Suprapubic skin (tissue), 4 donors: Measurements from ENCODE around the gene SNRPA1. TPM values are rescaled to one million over a fixed set of nuclear protein-coding genes. Genes with fewer than 3 reads are reported as not detected.
A peak's percentile ranks its signal among the peaks of the same experiment; 100 is the strongest.

Experiments
- DNase-seq, 2 donors: peaks; one replicate each; pipeline ENCODE4 v3.0.0-alpha.2; 2019; ENCODE audit warnings: low spot score in 2 of 2
- H3K27ac ChIP-seq: fragments of 200-600 bp; sonication (generic); one replicate; pipeline ENCODE4 v1.5.1; 2019
- H3K27me3 ChIP-seq: fragments of 200-600 bp; sonication (generic); one replicate; pipeline ENCODE4 v1.5.1; 2019
- H3K36me3 ChIP-seq: fragments of 200-600 bp; sonication (generic); one replicate; pipeline ENCODE4 v1.5.1; 2019
- H3K4me1 ChIP-seq: fragments of 200-600 bp; sonication (generic); one replicate; pipeline ENCODE4 v1.5.1; 2019
- H3K4me3 ChIP-seq: fragments of 200-600 bp; sonication (generic); one replicate; pipeline ENCODE4 v1.5.1; 2019; ENCODE audit warnings: mild to moderate bottlenecking
- H3K9me3 ChIP-seq: fragments of 200-600 bp; sonication (generic); one replicate; pipeline ENCODE4 v1.5.1; 2019
- CTCF ChIP-seq, 2 donors: fragments of 200-600 bp in 1 of 2; fragments of 450-650 bp in 1 of 2; sonication (generic) in 1 of 2; IDR thresholded peaks; one replicate each; pipeline ENCODE4 v1.5.1; 2016 to 2019; ENCODE audit warnings: antibody characterized with exemption in 2 of 2, mild to moderate bottlenecking in 1 of 2, moderate library complexity in 1 of 2
- EP300 ChIP-seq: sonication (generic); formaldehyde crosslinking; IDR thresholded peaks from one replicate; pipeline ENCODE4 v1.6.1; 2017; ENCODE audit warnings: antibody characterized with exemption
- POLR2A ChIP-seq, 2 donors: fragments of 450-650 bp; IDR thresholded peaks; one replicate each; pipeline ENCODE4 v1.6.1; 2017; ENCODE audit warnings: antibody characterized with exemption in 2 of 2, mild to moderate bottlenecking in 2 of 2, moderate library complexity in 2 of 2
- POLR2AphosphoS5 ChIP-seq, 3 donors: sonication (generic); formaldehyde crosslinking; IDR thresholded peaks; one replicate each; pipeline ENCODE4 v1.6.1; 2017; ENCODE audit warnings: antibody characterized with exemption in 3 of 3
- WGBS: methylation state at CpG from one replicate; pipeline ENCODE4 v1.1.5; 2018; 5-methylcytosine and 5-hydroxymethylcytosine counted together
- total RNA-seq, 4 donors: library from RNA; depleted of rRNA; stranded (reverse); fragments of >200 nt; gene quantifications; one replicate each; pipeline ENCODE4 v1.1.0, GENCODE V29; 2016

Gene SNRPA1
- total RNA-seq, 4 donors from 2014 or later = 43.1 to 122 (median 48.2) TPM

GRCh38 chr15:101318147-101318819 is 23.2 kb upstream of the SNRPA1 start:
- Histone ChIP-seq H3K4me3 (no peak overlapping the region), H3K27ac (no peak overlapping the region), H3K27me3 (peaks cover 10% of the 10 kb centered on the region), H3K9me3 (no peaks in the 10 kb centered on the region), H3K36me3 (no peaks in the 10 kb centered on the region), H3K4me1 (peaks cover 2% of the 10 kb centered on the region)
- DNase-seq = no peak
- TF ChIP-seq POLR2AphosphoS5 (IDR thresholded peaks at IDR 0.05) = no peak
- TF ChIP-seq EP300 = no peak
- no peak for TF ChIP-seq POLR2A (IDR thresholded peaks at IDR 0.05)
- WGBS = 72% methylated on average over 12 of the region's 20 CpGs

- Histone ChIP-seq H3K4me1 (peaks cover 2% of the 10 kb centered on the region), H3K27ac (no peak overlapping the region), H3K9me3 (no peaks in the 10 kb centered on the region), H3K4me3 (no peak overlapping the region), H3K36me3 (no peaks in the 10 kb centered on the region), H3K27me3 (peaks cover 10% of the 10 kb centered on the region)
- DNase-seq = no peak
- WGBS = 85% methylated on average over 6 of the region's 6 CpGs
- TF ChIP-seq EP300 (no peak), CTCF (IDR thresholded peaks at IDR 0.05) (no peak), POLR2AphosphoS5 (IDR thresholded peaks at IDR 0.05) (no peak), POLR2A (IDR thresholded peaks at IDR 0.05) (no peak)
These were observed 22.4 kb upstream of the SNRPA1 start for GRCh38 chr15:101317336-101317872.

GRCh38 chr15:101316529-101316928 is 21.5 kb upstream of the SNRPA1 start:
- no peaks in the 10 kb centered on the region for H3K9me3 ChIP-seq
- H3K4me3 ChIP-seq = no peak overlapping the region
- DNase-seq = no peak
- no peak for TF ChIP-seq CTCF (IDR thresholded peaks at IDR 0.05)
- TF ChIP-seq POLR2A (IDR thresholded peaks at IDR 0.05) = no peak
- no peak for TF ChIP-seq POLR2AphosphoS5 (IDR thresholded peaks at IDR 0.05)
- TF ChIP-seq EP300 = no peak
- 75% methylated on average over 5 of the region's 5 CpGs for WGBS
- peaks cover 10% of the 10 kb centered on the region for H3K27me3 ChIP-seq
- H3K27ac ChIP-seq = no peak overlapping the region
- no peaks in the 10 kb centered on the region for H3K36me3 ChIP-seq
- peaks cover 2% of the 10 kb centered on the region for H3K4me1 ChIP-seq

- Histone ChIP-seq H3K27ac (no peak overlapping the region), H3K9me3 (no peaks in the 10 kb centered on the region), H3K27me3 (peaks cover 6% of the 10 kb centered on the region), H3K4me3 (no peak overlapping the region), H3K36me3 (no peaks in the 10 kb centered on the region), H3K4me1 (peaks cover 2% of the 10 kb centered on the region)
- WGBS = 49% methylated on average over 5 of the region's 10 CpGs
- peak in 1 of 2 donors; percentile 69 for DNase-seq
- TF ChIP-seq POLR2A (IDR thresholded peaks at IDR 0.05) = no peak
- TF ChIP-seq POLR2AphosphoS5 (IDR thresholded peaks at IDR 0.05) = no peak
- no peak for TF ChIP-seq CTCF (IDR thresholded peaks at IDR 0.05)
- no peak for TF ChIP-seq EP300
These were observed 20.7 kb upstream of the SNRPA1 start for GRCh38 chr15:101315736-101316135.

- Histone ChIP-seq H3K4me1 (peaks cover 2% of the 10 kb centered on the region), H3K4me3 (no peak overlapping the region), H3K9me3 (no peaks in the 10 kb centered on the region), H3K36me3 (no peaks in the 10 kb centered on the region), H3K27ac (no peak overlapping the region), H3K27me3 (peaks cover 2% of the 10 kb centered on the region)
- DNase-seq = peak in 1 of 2 donors; percentile 36
- WGBS = 84% methylated on average over 14 of the region's 19 CpGs
- TF ChIP-seq EP300 (no peak), POLR2A (IDR thresholded peaks at IDR 0.05) (no peak), POLR2AphosphoS5 (IDR thresholded peaks at IDR 0.05) (no peak), CTCF (IDR thresholded peaks at IDR 0.05) (no peak)
These were observed 19.5 kb upstream of the SNRPA1 start for GRCh38 chr15:101314336-101315125.
